Measurements from ENCODE around the gene SYTL5.

SYTL5 gene

GRCh38 chrX:38028300-38028699 lies 21.9 kb downstream of the SYTL5 start:
- DNase-seq (ENCODE audit: low read depth) = no peak

GRCh38 chrX:38036466-38036865 lies 30.1 kb downstream of the SYTL5 start:
- DNase-seq (ENCODE audit: low read depth) = no peak

- no peak for DNase-seq (ENCODE audit: low read depth)
Measured at GRCh38 chrX:38038501-38038900, 32.1 kb downstream of the SYTL5 start.

GRCh38 chrX:38041237-38041636 lies 34.9 kb downstream of the SYTL5 start:
- DNase-seq (ENCODE audit: low read depth) = no peak

GRCh38 chrX:38044701-38045100 lies 38.3 kb downstream of the SYTL5 start:
- no peak for DNase-seq (ENCODE audit: low read depth)

- DNase-seq (ENCODE audit: low read depth) = no peak
Measured at GRCh38 chrX:38045538-38046096, 39.3 kb downstream of the SYTL5 start.

- no peak for DNase-seq (ENCODE audit: low read depth)
Measured at GRCh38 chrX:38048886-38049285, 42.5 kb downstream of the SYTL5 start.

GRCh38 chrX:38050806-38051205 lies 44.5 kb downstream of the SYTL5 start:
- no peak for DNase-seq (ENCODE audit: low read depth)

GRCh38 chrX:38052096-38052495 lies 45.7 kb downstream of the SYTL5 start:
- DNase-seq (ENCODE audit: low read depth) = no peak

- no peak for DNase-seq (ENCODE audit: low read depth)
Measured at GRCh38 chrX:38055170-38055847, 49.0 kb downstream of the SYTL5 start.

GRCh38 chrX:38060331-38060878 lies 54.1 kb downstream of the SYTL5 start:
- no peak for DNase-seq (ENCODE audit: low read depth)

GRCh38 chrX:38061335-38061734 lies 55.0 kb downstream of the SYTL5 start:
- DNase-seq (ENCODE audit: low read depth) = no peak

GRCh38 chrX:38066934-38067333 lies 60.6 kb downstream of the SYTL5 start:
- no peak for DNase-seq (ENCODE audit: low read depth)

- DNase-seq (ENCODE audit: low read depth) = no peak
Measured at GRCh38 chrX:38069273-38069672, 62.9 kb downstream of the SYTL5 start.

GRCh38 chrX:38069991-38070390 lies 63.6 kb downstream of the SYTL5 start:
- DNase-seq (ENCODE audit: low read depth) = no peak

GRCh38 chrX:38079463-38079862 lies 73.1 kb downstream of the SYTL5 start:
- DNase-seq (ENCODE audit: low read depth) = no peak

GRCh38 chrX:38080808-38081207 lies 74.5 kb downstream of the SYTL5 start:
- no peak for DNase-seq (ENCODE audit: low read depth)

- DNase-seq (ENCODE audit: low read depth) = no peak
Measured at GRCh38 chrX:38081909-38082308, 75.6 kb downstream of the SYTL5 start.

- no peak for DNase-seq (ENCODE audit: low read depth)
Measured at GRCh38 chrX:38082309-38082708, 76.0 kb downstream of the SYTL5 start.

- DNase-seq (ENCODE audit: low read depth) = no peak
Measured at GRCh38 chrX:38085813-38086212, 79.5 kb downstream of the SYTL5 start.

- DNase-seq (ENCODE audit: low read depth) = no peak
Measured at GRCh38 chrX:38086451-38087215, 80.3 kb downstream of the SYTL5 start.

- DNase-seq (ENCODE audit: low read depth) = no peak
Measured at GRCh38 chrX:38087594-38087993, 81.2 kb downstream of the SYTL5 start.

Measured in T follicular helper cell (primary cell).